GM18519 (cell line): ENCODE measurements around the gene MYO1B.
"Not testable (repeated sequence)": the region's sequence is repeated elsewhere in the genome, so short reads cannot be mapped to it uniquely, and the experiment has no call there.

Experiments
- ATAC-seq: cut with Tn5 transposase; IDR thresholded peaks from one replicate; pipeline ENCODE4 v1.9.1; 2021; ENCODE audit warnings: mild to moderate bottlenecking, moderate library complexity; ENCODE audit not compliant: unreplicated experiment, low FRiP score

The MYO1B gene

GRCh38 chr2:191432121-191432520 lies 186.9 kb downstream of the MYO1B start:
- ATAC-seq: no peak

- ATAC-seq: no peak
These were observed 188.9 kb downstream of the MYO1B start for GRCh38 chr2:191434072-191434471.

GRCh38 chr2:191435141-191435540 lies 189.9 kb downstream of the MYO1B start:
- no peak for ATAC-seq

DNA sequence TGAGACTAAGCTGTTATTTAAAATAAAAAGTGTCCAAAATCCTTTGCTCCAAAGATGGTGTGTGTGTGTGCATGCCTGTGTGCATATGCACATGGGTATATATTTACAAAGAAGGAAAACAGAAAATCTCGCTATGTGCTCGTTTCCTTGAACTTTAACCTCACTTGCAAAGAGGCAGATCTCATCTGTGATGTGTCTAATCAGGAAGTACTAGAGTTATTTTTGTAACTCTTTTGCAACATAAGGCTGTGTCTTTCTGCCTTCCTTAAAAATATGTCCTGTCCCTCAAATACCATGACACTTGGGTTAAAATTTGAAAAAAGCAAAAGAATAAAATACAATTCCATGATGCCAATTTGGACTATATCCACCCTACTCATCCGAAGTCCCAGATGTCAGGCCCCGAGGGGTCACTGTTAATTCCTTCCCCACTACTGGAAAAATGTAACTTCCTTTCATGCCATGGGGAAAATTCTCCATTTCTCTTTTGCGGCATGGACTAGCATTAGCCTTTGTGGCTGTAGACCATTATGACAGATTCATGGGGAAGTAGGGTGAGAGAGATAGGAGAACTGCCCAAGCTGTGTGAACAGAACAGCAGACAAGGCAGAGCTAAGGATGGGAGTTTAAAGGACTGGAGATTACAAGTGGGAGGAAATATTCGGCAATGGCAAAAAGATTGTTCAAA lies 191.3 kb downstream of the MYO1B start:
- no peak for ATAC-seq

DNA sequence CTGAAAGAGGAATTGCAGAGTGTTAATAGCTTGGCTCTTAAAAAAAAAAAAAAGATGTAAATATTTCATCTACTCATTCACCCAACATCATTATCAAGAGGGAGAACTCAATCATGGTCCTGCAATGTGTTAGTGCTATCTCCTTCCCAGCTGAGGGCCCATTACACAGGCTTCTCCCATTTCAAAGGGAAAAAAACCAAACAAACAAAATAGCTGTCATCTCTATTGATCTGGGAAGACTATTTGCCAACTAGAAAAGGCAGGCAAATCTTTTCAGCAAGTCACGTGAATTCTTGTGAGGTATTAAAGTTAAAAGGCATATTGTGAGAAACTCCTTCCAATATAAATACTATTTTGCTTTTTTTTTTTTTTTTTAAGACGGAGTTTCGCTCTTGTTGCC lies 194.3 kb downstream of the MYO1B start:
- ATAC-seq: no peak

DNA sequence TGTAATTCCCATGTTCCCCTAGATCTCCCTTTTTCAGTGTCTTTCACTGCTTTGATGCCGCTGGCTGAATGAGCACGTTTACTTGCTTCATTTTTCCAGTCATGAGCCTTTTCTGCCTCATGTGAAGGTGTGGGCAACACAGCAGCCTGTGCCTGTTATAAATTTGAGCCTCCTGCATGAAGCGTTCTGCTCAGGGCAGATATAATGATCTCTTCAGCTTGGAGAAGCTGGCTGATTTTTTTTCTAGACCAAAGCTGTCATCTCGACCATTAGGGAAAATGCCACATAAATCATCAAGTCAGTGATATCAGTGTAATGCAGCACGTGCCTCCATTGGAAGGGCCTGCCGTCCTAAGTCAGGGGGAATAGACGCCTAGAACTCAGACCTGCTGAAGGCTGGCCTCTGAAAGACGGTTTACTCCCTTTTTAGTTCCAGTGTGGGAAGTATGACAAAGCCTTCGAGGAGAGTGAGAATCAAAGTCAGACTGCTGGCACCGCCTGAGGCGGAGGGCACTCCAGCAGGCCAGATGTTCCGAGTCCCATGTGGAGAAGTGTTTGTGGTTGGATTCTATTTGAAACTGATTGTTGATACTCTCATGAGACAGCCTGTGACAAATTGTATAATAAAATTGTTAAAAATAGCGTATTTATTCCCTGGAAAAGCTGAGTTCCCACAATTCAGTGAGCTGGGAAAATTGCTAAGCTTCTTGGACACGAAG lies 196.5 kb downstream of the MYO1B start:
- ATAC-seq: no peak

- ATAC-seq: no peak
These were observed 198.2 kb downstream of the MYO1B start for GRCh38 chr2:191443446-191443845.

GRCh38 chr2:191446910-191447309 lies 201.7 kb downstream of the MYO1B start:
- ATAC-seq: no peak

GRCh38 chr2:191451116-191451515 lies 205.9 kb downstream of the MYO1B start:
- no peak for ATAC-seq

GRCh38 chr2:191452065-191452464 lies 206.9 kb downstream of the MYO1B start:
- ATAC-seq: no peak

- no peak for ATAC-seq
These were observed 208.6 kb downstream of the MYO1B start for GRCh38 chr2:191453761-191454160.

DNA sequence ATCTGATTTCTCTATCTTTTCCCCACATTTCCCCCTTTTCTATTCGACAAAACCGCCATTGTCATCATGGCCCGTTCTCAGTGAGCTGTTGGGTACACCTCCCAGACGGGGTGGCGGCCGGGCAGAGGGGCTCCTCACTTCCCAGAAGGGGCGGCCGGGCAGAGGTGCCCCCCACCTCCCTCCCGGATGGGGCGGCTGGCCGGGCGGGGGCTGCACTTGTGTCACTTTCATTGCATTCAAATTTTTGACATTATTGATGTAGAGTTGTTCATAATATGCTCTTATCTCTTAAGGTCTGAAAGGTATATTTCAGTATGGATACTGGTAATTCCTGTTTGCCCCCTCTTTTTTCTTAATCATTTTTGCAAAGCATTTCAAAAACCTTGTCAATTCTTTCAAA lies 211.3 kb downstream of the MYO1B start:
- ATAC-seq: not testable (repeated sequence)

DNA sequence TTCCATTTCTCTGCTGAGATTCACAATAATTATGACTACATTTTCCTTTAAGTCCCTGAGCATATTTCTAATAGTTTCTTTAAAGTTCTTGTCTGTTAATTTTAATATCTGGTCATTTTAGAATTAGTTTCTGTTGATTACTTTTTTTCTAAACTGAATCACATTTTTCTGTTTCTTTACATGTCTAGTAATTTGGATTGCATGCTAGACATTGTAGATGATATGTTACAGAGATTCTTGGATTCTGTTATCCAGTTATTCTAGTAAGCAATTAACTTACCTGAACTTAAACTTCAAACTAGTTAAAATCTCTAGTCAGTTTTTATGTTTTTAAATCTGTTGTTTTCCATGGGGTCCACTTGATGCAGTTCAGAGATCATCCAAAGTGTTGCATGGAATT lies 214.0 kb downstream of the MYO1B start:
- ATAC-seq: no peak

- ATAC-seq: no peak
These were observed 217.2 kb downstream of the MYO1B start for GRCh38 chr2:191462370-191462769.

- no peak for ATAC-seq
These were observed 218.6 kb downstream of the MYO1B start for GRCh38 chr2:191463790-191464189.

DNA sequence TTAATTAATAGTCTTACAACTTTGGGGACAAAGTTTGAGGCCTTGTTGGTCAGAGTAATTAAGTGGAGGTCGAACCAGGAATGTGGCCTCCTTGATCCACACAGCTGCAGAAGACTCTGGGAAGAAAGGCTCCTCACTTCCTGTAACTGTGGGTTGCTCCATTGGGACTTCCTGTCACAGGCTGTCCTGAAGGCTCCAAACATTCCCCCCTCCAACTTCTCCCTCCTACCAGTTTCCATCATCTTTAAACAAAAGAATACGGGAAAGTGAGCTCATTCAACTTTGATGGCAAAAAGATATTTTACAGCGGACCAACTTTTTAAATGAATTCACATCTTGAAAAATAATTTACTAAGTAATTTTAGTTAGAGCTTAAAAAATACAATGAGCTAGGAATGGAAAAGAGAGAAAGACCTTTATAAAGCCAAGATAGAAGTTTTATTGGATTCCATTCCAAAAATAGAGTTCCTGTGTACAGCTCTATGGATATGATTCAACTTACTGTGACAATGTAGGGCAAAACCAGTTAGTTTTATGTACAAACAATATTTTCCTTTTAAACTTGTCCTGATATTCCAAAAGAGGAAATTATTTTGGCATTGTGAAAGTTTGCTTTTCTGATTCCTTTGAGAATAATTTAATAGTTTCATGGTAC lies 220.7 kb downstream of the MYO1B start:
- ATAC-seq: no peak

GRCh38 chr2:191467113-191467512 lies 221.9 kb downstream of the MYO1B start:
- no peak for ATAC-seq

- no peak for ATAC-seq
These were observed 225.1 kb downstream of the MYO1B start for GRCh38 chr2:191470306-191470705.

- ATAC-seq: no peak
These were observed 229.3 kb downstream of the MYO1B start for GRCh38 chr2:191474464-191474863.
